Measurements from ENCODE around the gene RRP15.

- TF ChIP-seq CTCF (IDR thresholded peaks at IDR 0.05 in 2 of 3, conservative IDR thresholded peaks at IDR 0.05 in 1 of 3; ENCODE audit: borderline replicate concordance in 1 of 3, insufficient read depth in 1 of 3, low read depth in 2 of 3, low read length in 2 of 3): no peak
- no peak for TF ChIP-seq MAX (IDR thresholded peaks at IDR 0.05)
- TF ChIP-seq REST (IDR thresholded peaks at IDR 0.05; ENCODE audit: low read depth): no peak
- TF ChIP-seq CEBPB (IDR thresholded peaks at IDR 0.05; ENCODE audit: low read depth): no peak
- TF ChIP-seq POLR2A (IDR thresholded peaks at IDR 0.05; ENCODE audit: borderline replicate concordance, extremely low read depth, insufficient read depth, insufficient read length): no peak
- no peak for TF ChIP-seq EZH2 (IDR thresholded peaks at IDR 0.05)
- no peak for TF ChIP-seq FOSL1 (IDR thresholded peaks at IDR 0.05; ENCODE audit: low read depth)
- no peak for TF ChIP-seq SRF (IDR thresholded peaks at IDR 0.05; ENCODE audit: low read depth)
- TF ChIP-seq RAD21 (IDR thresholded peaks at IDR 0.05; ENCODE audit: low read depth): no peak
- TF ChIP-seq TCF7L2 (IDR thresholded peaks at IDR 0.05; ENCODE audit: borderline replicate concordance, extremely low read depth, insufficient read depth, insufficient read length): no peak
- TF ChIP-seq YY1 (IDR thresholded peaks at IDR 0.05; ENCODE audit: extremely low read depth, insufficient replicate concordance, low read depth, low read length): no peak
- TF ChIP-seq POLR2AphosphoS5 (IDR thresholded peaks at IDR 0.05; ENCODE audit: low read depth, low read length): no peak
- no peak for TF ChIP-seq ZFX (IDR thresholded peaks at IDR 0.05)
- TF ChIP-seq SP1 (IDR thresholded peaks at IDR 0.05; ENCODE audit: low read depth): no peak
These were observed 56.2 kb downstream of the RRP15 start for GRCh38 chr1:218341325-218341724.
